Body of pancreas (tissue), 4 donors: ENCODE data around the gene KLHL36. TPM values are rescaled to one million over a fixed set of nuclear protein-coding genes. Genes with fewer than 3 reads are reported as not detected.
"Not testable (repeated sequence)": the region's sequence is repeated elsewhere in the genome, so short reads cannot be mapped to it uniquely, and the experiment has no call there.

Experiments used
- ATAC-seq: fragments of 150-250 bp; one replicate; pipeline ENCODE4 v1.9.1; 2016
- DNase-seq, 4 donors: peaks; one replicate each; pipeline ENCODE4 v3.0.0-alpha.2; 2019
- H3K27ac ChIP-seq, 4 donors: fragments of 200-600 bp; sonication (generic); 1 replicate in 3 of 4; 2 replicates in 1 of 4; pipeline versions ENCODE4 v1.5.1 to v1.6.1; 2016 to 2019; ENCODE audit warnings: mild to moderate bottlenecking in 1 of 4, mixed read lengths in 1 of 4, moderate library complexity in 1 of 4
- H3K27me3 ChIP-seq, 2 donors: fragments of 200-600 bp; sonication (generic); one replicate each; pipeline ENCODE4 v1.6.0; 2016; ENCODE audit warnings: mild to moderate bottlenecking in 1 of 2
- H3K36me3 ChIP-seq, 2 donors: fragments of 200-600 bp; sonication (generic); replicated peaks in 1 of 2; 2 replicates each; pipeline ENCODE4 v1.5.1; 2016; ENCODE audit warnings: low read depth in 2 of 2; ENCODE audit not compliant: insufficient read depth in 1 of 2
- H3K4me1 ChIP-seq: fragments of 200-600 bp; sonication (generic); one replicate; pipeline ENCODE4 v1.6.0; 2016
- H3K4me3 ChIP-seq, 2 donors: fragments of 200-600 bp; sonication (generic); 1 replicate in 1 of 2; 2 replicates in 1 of 2; pipeline ENCODE4 v1.5.1; 2016 to 2019
- H3K9me3 ChIP-seq, 3 donors: fragments of 200-600 bp; sonication (generic); 1 replicate in 2 of 3; 2 replicates in 1 of 3; pipeline ENCODE4 v1.5.1; 2016
- CTCF ChIP-seq, 7 experiments: fragments of 450-650 bp in 4 of 7; fragments of 200-600 bp in 3 of 7; sonication (generic) in 3 of 7; IDR thresholded peaks; one replicate each; pipeline ENCODE4 v1.5.1; 2016 to 2019; ENCODE audit warnings: antibody characterized with exemption in 7 of 7
- POLR2A ChIP-seq, 3 donors: fragments of 450-650 bp; IDR thresholded peaks; one replicate each; pipeline ENCODE4 v1.6.1; 2016; ENCODE audit warnings: antibody characterized with exemption in 3 of 3, mild to moderate bottlenecking in 2 of 3
- WGBS, 2 donors: methylation state at CpG; one replicate each; pipeline ENCODE4 v1.1.5; 2017; 5-methylcytosine and 5-hydroxymethylcytosine counted together
- intact Hi-C: fragments of 100-400 bp; cut with DNase I; formaldehyde crosslinking; loops from one replicate; pipeline ENCODE4 v1.15.1; 2023
- total RNA-seq, 2 donors: library from RNA; depleted of rRNA; stranded (reverse); fragments of >200 nt; gene quantifications; one replicate each; pipeline ENCODE4 v1.1.0, GENCODE V29; 2016

KLHL36 gene
- total RNA-seq, 2 donors from 2014 or later, result 39.7 to 50.8 TPM

- Histone ChIP-seq H3K9me3 (no peaks in the 10 kb centered on the region), H3K36me3 (no peaks in the 10 kb centered on the region), H3K27ac (peak overlapping the region in 3 of 4 donors; percentile 51 to 72 (median 69)), H3K4me1 (peaks cover 17% of the 10 kb centered on the region), H3K27me3 (no peaks in the 10 kb centered on the region), H3K4me3 (no peak overlapping the region)
- intact Hi-C loops, result no loop called here
- TF ChIP-seq POLR2A (IDR thresholded peaks at IDR 0.05) (peak in 1 of 3 donors; percentile 10), CTCF (IDR thresholded peaks at IDR 0.05) (peak in 3 of 7 experiments; percentile 6 to 22 (median 7))
- peak; percentile 40 to 59 (median 42) for DNase-seq
- peak; percentile 41 for ATAC-seq
- whole genome bisulfite sequencing, 2 donors, result 10 to 14% methylated on average over 12 of the region's 12 CpGs
These were observed 29.5 kb upstream of the KLHL36 start for GRCh38 chr16:84618581-84619460.

GRCh38 chr16:84620913-84621312, 27.4 kb upstream of the KLHL36 start:
- intact Hi-C loops, result loop anchor here (2.0 kb wide), 1 partner anchor 110 kb away; no protein-coding TSS in a partner anchor
- H3K27me3 ChIP-seq, H3K36me3 ChIP-seq, ATAC-seq, H3K27ac ChIP-seq, H3K9me3 ChIP-seq, DNase-seq, H3K4me3 ChIP-seq: not testable (repeated sequence)
- peaks cover 17% of the 10 kb centered on the region for H3K4me1 ChIP-seq
- 62 to 67% methylated on average over 8 to 10 of the region's 10 CpGs for WGBS, 2 donors

DNA sequence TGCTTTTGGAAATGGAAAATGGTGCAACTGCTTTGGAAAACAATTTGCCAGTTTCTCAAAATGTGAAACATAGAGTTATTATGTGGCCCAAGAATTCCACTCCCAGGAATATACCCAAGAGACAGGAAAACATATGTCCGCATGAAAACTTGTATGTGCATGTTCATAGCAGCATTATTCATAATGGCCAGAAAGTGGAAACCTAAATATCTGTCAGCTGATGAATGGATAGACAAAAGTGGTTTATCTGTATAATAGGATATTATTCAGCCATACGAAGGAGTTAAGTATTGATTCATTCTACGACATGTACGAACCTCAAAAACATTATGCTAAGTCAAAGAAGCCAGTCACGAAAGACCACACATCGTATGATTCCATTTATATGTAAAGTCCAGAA, 22.8 kb upstream of the KLHL36 start:
- no peak for TF ChIP-seq POLR2A (IDR thresholded peaks at IDR 0.05)
- no peak for TF ChIP-seq CTCF (IDR thresholded peaks at IDR 0.05)
- peaks cover 3% of the 10 kb centered on the region for H3K4me1 ChIP-seq
- H3K27ac ChIP-seq, result no peak overlapping the region
- WGBS, 2 donors, result 85 to 88% methylated on average over 6 of the region's 6 CpGs
- no peaks in the 10 kb centered on the region for H3K36me3 ChIP-seq
- ATAC-seq (no peak), DNase-seq (no peak)
- intact Hi-C loops, result no loop called here
- H3K9me3 ChIP-seq, result no peaks in the 10 kb centered on the region
- no peaks in the 10 kb centered on the region for H3K27me3 ChIP-seq
- no peak overlapping the region for H3K4me3 ChIP-seq

DNA sequence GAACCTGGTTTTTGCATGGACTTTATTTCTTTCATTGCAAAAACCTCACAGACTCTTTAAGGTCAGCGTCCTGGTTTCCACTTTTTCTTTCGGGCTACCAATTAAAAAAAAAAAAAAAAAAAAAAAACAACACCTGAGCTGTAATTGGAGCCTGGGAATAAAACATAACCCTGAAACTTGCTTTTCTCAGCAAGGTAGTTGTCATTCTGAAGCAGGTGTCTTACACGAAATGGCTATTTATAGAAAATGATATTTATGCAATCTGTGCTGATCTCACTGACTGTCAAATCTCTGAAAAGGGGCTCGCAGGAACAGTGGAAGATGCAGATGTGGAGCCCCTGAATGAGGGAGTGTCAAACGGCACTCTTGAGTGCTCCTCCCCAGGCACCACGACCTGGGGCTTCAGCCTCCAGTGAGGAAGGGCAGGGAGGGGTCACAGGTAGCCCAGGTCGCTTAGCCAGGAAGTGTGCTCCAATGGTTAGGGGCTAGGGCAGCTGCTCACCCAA, 20.0 kb upstream of the KLHL36 start:
- Histone ChIP-seq H3K27me3 (no peaks in the 10 kb centered on the region), H3K4me3 (no peak overlapping the region), H3K27ac (no peak overlapping the region), H3K36me3 (no peaks in the 10 kb centered on the region), H3K9me3 (no peaks in the 10 kb centered on the region), H3K4me1 (no peaks in the 10 kb centered on the region)
- no peak for TF ChIP-seq POLR2A (IDR thresholded peaks at IDR 0.05)
- no peak for TF ChIP-seq CTCF (IDR thresholded peaks at IDR 0.05)
- DNase-seq (no peak), ATAC-seq (no peak)
- intact Hi-C loops, result no loop called here
- 32 to 42% methylated on average over 5 to 7 of the region's 7 CpGs for whole genome bisulfite sequencing, 2 donors

- H3K9me3 ChIP-seq, result no peaks in the 10 kb centered on the region
- intact Hi-C loops, result no loop called here
- no peaks in the 10 kb centered on the region for H3K36me3 ChIP-seq
- no peak for TF ChIP-seq POLR2A (IDR thresholded peaks at IDR 0.05)
- no peak for TF ChIP-seq CTCF (IDR thresholded peaks at IDR 0.05)
- no peak overlapping the region for H3K27ac ChIP-seq
- ATAC-seq, result no peak
- H3K4me1 ChIP-seq, result peaks cover 8% of the 10 kb centered on the region
- 75 to 90% methylated on average over 5 to 10 of the region's 10 CpGs for WGBS, 2 donors
- DNase-seq, result no peak
- H3K4me3 ChIP-seq, result no peak overlapping the region
- H3K27me3 ChIP-seq, result no peaks in the 10 kb centered on the region
These were observed 18.7 kb upstream of the KLHL36 start for GRCh38 chr16:84629580-84629979.
